EL (cell line): ENCODE data around the gene UGGT1.

ENCODE experiments used
- DNase-seq: peaks from one replicate; pipeline ENCODE4 v3.0.0-alpha.2; 2016

UGGT1 gene

GRCh38 chr2:128108166-128108565 lies 17.2 kb downstream of the UGGT1 start:
- DNase-seq: no peak

GRCh38 chr2:128109243-128109642 lies 18.2 kb downstream of the UGGT1 start:
- DNase-seq: no peak

GRCh38 chr2:128115921-128116623 lies 25.1 kb downstream of the UGGT1 start:
- DNase-seq: no peak

- DNase-seq: no peak
Observed at GRCh38 chr2:128134573-128134972, 43.6 kb downstream of the UGGT1 start.

- DNase-seq: no peak
Observed at GRCh38 chr2:128137094-128137616, 46.2 kb downstream of the UGGT1 start.

GRCh38 chr2:128139624-128140023 lies 48.6 kb downstream of the UGGT1 start:
- no peak for DNase-seq

- DNase-seq: no peak
Observed at GRCh38 chr2:128145651-128146050, 54.7 kb downstream of the UGGT1 start.

GRCh38 chr2:128153786-128154185 lies 62.8 kb downstream of the UGGT1 start:
- DNase-seq: no peak

- DNase-seq: no peak
Observed at GRCh38 chr2:128154225-128154624, 63.2 kb downstream of the UGGT1 start.

GRCh38 chr2:128155970-128156369 lies 65.0 kb downstream of the UGGT1 start:
- no peak for DNase-seq

GRCh38 chr2:128156812-128157211 lies 65.8 kb downstream of the UGGT1 start:
- no peak for DNase-seq

GRCh38 chr2:128157644-128158043 lies 66.6 kb downstream of the UGGT1 start:
- DNase-seq: no peak

GRCh38 chr2:128158176-128158575 lies 67.2 kb downstream of the UGGT1 start:
- DNase-seq: no peak

GRCh38 chr2:128159437-128159836 lies 68.4 kb downstream of the UGGT1 start:
- no peak for DNase-seq

- no peak for DNase-seq
Observed at GRCh38 chr2:128160616-128161275, 69.7 kb downstream of the UGGT1 start.

- DNase-seq: no peak
Observed at GRCh38 chr2:128162266-128162665, 71.3 kb downstream of the UGGT1 start.

GRCh38 chr2:128164311-128164710 lies 73.3 kb downstream of the UGGT1 start:
- DNase-seq: no peak

GRCh38 chr2:128166746-128167353 lies 75.8 kb downstream of the UGGT1 start:
- no peak for DNase-seq

- no peak for DNase-seq
Observed at GRCh38 chr2:128169094-128169493, 78.1 kb downstream of the UGGT1 start.

- peak; percentile 7 for DNase-seq
Observed at GRCh38 chr2:128169497-128169896, 78.5 kb downstream of the UGGT1 start.

GRCh38 chr2:128169933-128170709 lies 79.1 kb downstream of the UGGT1 start:
- DNase-seq: no peak

- no peak for DNase-seq
Observed at GRCh38 chr2:128170776-128171175, 79.8 kb downstream of the UGGT1 start.

- DNase-seq: no peak
Observed at GRCh38 chr2:128172191-128172590, 81.2 kb downstream of the UGGT1 start.
